Measurements from ENCODE around the gene KRTAP17-1. TPM values are rescaled to one million over a fixed set of nuclear protein-coding genes. Genes with fewer than 3 reads are reported as not detected.

The KRTAP17-1 gene
- total RNA-seq, 2 donors from 2014 or later = 0.46 to 0.48 TPM

GRCh38 chr17:41308251-41308917, 7.1 kb downstream of the KRTAP17-1 start:
- Histone ChIP-seq H3K9ac (ENCODE audit: extremely low read depth, low read length, poor library complexity, severe bottlenecking) (no peak overlapping the region), H3K4me3 (ENCODE audit: low read length) (no peak overlapping the region), H3K27me3 (ENCODE audit: control insufficient read depth, insufficient read depth, low read length, poor library complexity, severe bottlenecking) (peaks cover 8% of the 10 kb centered on the region), H3K9me3 (ENCODE audit: control insufficient read depth, low read length) (no peaks in the 10 kb centered on the region), H3K27ac (ENCODE audit: low read depth, low read length) (no peak overlapping the region), H3K4me1 (ENCODE audit: control insufficient read depth, insufficient read depth, low read length) (no peaks in the 10 kb centered on the region), H3K36me3 (ENCODE audit: control insufficient read depth, insufficient read depth, low read length) (no peaks in the 10 kb centered on the region)
- 86% methylated on average over 10 of the region's 10 CpGs for WGBS, 2 experiments (ENCODE audit: insufficient coverage in 1 of 2, insufficient read length in 1 of 2)
- TF ChIP-seq CTCF (conservative IDR thresholded peaks at IDR 0.05) = no peak
- Mint-ChIP-seq H3K27me3 (ENCODE audit: insufficient read depth) (peaks cover 4% of the 10 kb centered on the region), H3K4me3 (no peak overlapping the region), H3K27ac (no peak overlapping the region), H3K4me1 (no peaks in the 10 kb centered on the region), H3K9me3 (no peaks in the 10 kb centered on the region), H3K36me3 (ENCODE audit: low read depth) (no peaks in the 10 kb centered on the region)
- DNase-seq = peak; percentile 42

- DNase-seq = peak; percentile 42
- no peak overlapping the region for H3K27ac ChIP-seq (ENCODE audit: low read depth, low read length)
- no peak overlapping the region for H3K9ac ChIP-seq (ENCODE audit: extremely low read depth, low read length, poor library complexity, severe bottlenecking)
- H3K27me3 ChIP-seq (ENCODE audit: control insufficient read depth, insufficient read depth, low read length, poor library complexity, severe bottlenecking) = peaks cover 7% of the 10 kb centered on the region
- Mint-ChIP-seq H3K27me3 (ENCODE audit: insufficient read depth) (peaks cover 4% of the 10 kb centered on the region), H3K4me3 (no peak overlapping the region), H3K9me3 (no peaks in the 10 kb centered on the region), H3K27ac (no peak overlapping the region), H3K4me1 (no peaks in the 10 kb centered on the region), H3K36me3 (ENCODE audit: low read depth) (no peaks in the 10 kb centered on the region)
- no peaks in the 10 kb centered on the region for H3K36me3 ChIP-seq (ENCODE audit: control insufficient read depth, insufficient read depth, low read length)
- no peaks in the 10 kb centered on the region for H3K4me1 ChIP-seq (ENCODE audit: control insufficient read depth, insufficient read depth, low read length)
- no peaks in the 10 kb centered on the region for H3K9me3 ChIP-seq (ENCODE audit: control insufficient read depth, low read length)
- WGBS, 2 experiments (ENCODE audit: insufficient coverage in 1 of 2, insufficient read length in 1 of 2) = 79 to 93% methylated on average over 7 to 9 of the region's 9 CpGs
- no peak for TF ChIP-seq CTCF (conservative IDR thresholded peaks at IDR 0.05)
- no peak overlapping the region for H3K4me3 ChIP-seq (ENCODE audit: low read length)
These were observed 7.9 kb downstream of the KRTAP17-1 start for GRCh38 chr17:41307647-41308046.

GRCh38 chr17:41304091-41304490, 11.4 kb downstream of the KRTAP17-1 start:
- Mint-ChIP-seq H3K4me1 (no peaks in the 10 kb centered on the region), H3K36me3 (ENCODE audit: low read depth) (no peaks in the 10 kb centered on the region), H3K27me3 (ENCODE audit: insufficient read depth) (no peaks in the 10 kb centered on the region), H3K27ac (no peak overlapping the region), H3K4me3 (no peak overlapping the region), H3K9me3 (no peaks in the 10 kb centered on the region)
- Histone ChIP-seq H3K9me3 (ENCODE audit: control insufficient read depth, low read length) (no peaks in the 10 kb centered on the region), H3K9ac (ENCODE audit: extremely low read depth, low read length, poor library complexity, severe bottlenecking) (no peak overlapping the region), H3K36me3 (ENCODE audit: control insufficient read depth, insufficient read depth, low read length) (no peaks in the 10 kb centered on the region), H3K27me3 (ENCODE audit: control insufficient read depth, insufficient read depth, low read length, poor library complexity, severe bottlenecking) (no peaks in the 10 kb centered on the region), H3K4me1 (ENCODE audit: control insufficient read depth, insufficient read depth, low read length) (no peaks in the 10 kb centered on the region), H3K27ac (ENCODE audit: low read depth, low read length) (no peak overlapping the region), H3K4me3 (ENCODE audit: low read length) (no peak overlapping the region)
- no peak for TF ChIP-seq CTCF (conservative IDR thresholded peaks at IDR 0.05)
- no peak for DNase-seq
- 87% methylated on average over 9 to 12 of the region's 12 CpGs for WGBS, 2 experiments (ENCODE audit: insufficient coverage in 1 of 2, insufficient read length in 1 of 2)
